ENCODE results near the gene LEMD1.

Gene LEMD1

GRCh38 chr1:205353191-205353590 is 68.7 kb downstream of the LEMD1 start:
- no peak for DNase-seq (ENCODE audit: low spot score)
- TF ChIP-seq, protein P1, sequence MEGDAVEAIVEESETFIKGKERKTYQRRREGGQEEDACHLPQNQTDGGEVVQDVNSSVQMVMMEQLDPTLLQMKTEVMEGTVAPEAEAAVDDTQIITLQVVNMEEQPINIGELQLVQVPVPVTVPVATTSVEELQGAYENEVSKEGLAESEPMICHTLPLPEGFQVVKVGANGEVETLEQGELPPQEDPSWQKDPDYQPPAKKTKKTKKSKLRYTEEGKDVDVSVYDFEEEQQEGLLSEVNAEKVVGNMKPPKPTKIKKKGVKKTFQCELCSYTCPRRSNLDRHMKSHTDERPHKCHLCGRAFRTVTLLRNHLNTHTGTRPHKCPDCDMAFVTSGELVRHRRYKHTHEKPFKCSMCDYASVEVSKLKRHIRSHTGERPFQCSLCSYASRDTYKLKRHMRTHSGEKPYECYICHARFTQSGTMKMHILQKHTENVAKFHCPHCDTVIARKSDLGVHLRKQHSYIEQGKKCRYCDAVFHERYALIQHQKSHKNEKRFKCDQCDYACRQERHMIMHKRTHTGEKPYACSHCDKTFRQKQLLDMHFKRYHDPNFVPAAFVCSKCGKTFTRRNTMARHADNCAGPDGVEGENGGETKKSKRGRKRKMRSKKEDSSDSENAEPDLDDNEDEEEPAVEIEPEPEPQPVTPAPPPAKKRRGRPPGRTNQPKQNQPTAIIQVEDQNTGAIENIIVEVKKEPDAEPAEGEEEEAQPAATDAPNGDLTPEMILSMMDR (conservative IDR thresholded peaks at IDR 0.05; ENCODE audit: low read depth): no peak
- ChIA-PET POLR2A (ENCODE audit: low non-redundant PET) (no interaction called here), CTCF (interaction anchor here (1.1 to 4.7 kb wide), 14 partner anchors 9 to 239 kb away, joined by 3 to 67 read pairs (median 6); no protein-coding TSS in a partner anchor)
- no peak overlapping the region for H3K27ac ChIP-seq

GRCh38 chr1:205351984-205352713 is 69.7 kb downstream of the LEMD1 start:
- H3K27ac ChIP-seq: peak overlapping the region; percentile 7; the same call in 1 of the 2 replicates
- DNase-seq (ENCODE audit: low spot score): peak; percentile 51
- ChIA-PET CTCF (interaction anchor here (0.6 to 4.7 kb wide), 9 partner anchors 9 to 240 kb away, joined by 3 to 67 read pairs (median 5); no protein-coding TSS in a partner anchor), POLR2A (ENCODE audit: low non-redundant PET) (no interaction called here)
- TF ChIP-seq, protein P1 (conservative IDR thresholded peaks at IDR 0.05; ENCODE audit: low read depth): no peak

GRCh38 chr1:205350691-205351141 is 71.1 kb downstream of the LEMD1 start:
- no peak for DNase-seq (ENCODE audit: low spot score)
- ChIA-PET POLR2A (ENCODE audit: low non-redundant PET) (no interaction called here), CTCF (interaction anchor here (0.7 to 4.6 kb wide), 8 partner anchors 15 to 241 kb away, joined by 3 to 40 read pairs (median 4); no protein-coding TSS in a partner anchor)
- no peak overlapping the region for H3K27ac ChIP-seq
- TF ChIP-seq, protein P1 (conservative IDR thresholded peaks at IDR 0.05; ENCODE audit: low read depth): no peak

- no peak for DNase-seq (ENCODE audit: low spot score)
- POLR2A ChIA-PET (ENCODE audit: low non-redundant PET): no interaction called here
- no peak overlapping the region for H3K27ac ChIP-seq
- TF ChIP-seq, protein P1 (conservative IDR thresholded peaks at IDR 0.05; ENCODE audit: low read depth): no peak
- CTCF ChIA-PET: interaction anchor here (0.7 to 4.6 kb wide), 8 partner anchors 14 to 179 kb away, joined by 3 to 40 read pairs (median 4); no protein-coding TSS in a partner anchor
Observed at GRCh38 chr1:205350124-205350523, 71.7 kb downstream of the LEMD1 start.

DNA sequence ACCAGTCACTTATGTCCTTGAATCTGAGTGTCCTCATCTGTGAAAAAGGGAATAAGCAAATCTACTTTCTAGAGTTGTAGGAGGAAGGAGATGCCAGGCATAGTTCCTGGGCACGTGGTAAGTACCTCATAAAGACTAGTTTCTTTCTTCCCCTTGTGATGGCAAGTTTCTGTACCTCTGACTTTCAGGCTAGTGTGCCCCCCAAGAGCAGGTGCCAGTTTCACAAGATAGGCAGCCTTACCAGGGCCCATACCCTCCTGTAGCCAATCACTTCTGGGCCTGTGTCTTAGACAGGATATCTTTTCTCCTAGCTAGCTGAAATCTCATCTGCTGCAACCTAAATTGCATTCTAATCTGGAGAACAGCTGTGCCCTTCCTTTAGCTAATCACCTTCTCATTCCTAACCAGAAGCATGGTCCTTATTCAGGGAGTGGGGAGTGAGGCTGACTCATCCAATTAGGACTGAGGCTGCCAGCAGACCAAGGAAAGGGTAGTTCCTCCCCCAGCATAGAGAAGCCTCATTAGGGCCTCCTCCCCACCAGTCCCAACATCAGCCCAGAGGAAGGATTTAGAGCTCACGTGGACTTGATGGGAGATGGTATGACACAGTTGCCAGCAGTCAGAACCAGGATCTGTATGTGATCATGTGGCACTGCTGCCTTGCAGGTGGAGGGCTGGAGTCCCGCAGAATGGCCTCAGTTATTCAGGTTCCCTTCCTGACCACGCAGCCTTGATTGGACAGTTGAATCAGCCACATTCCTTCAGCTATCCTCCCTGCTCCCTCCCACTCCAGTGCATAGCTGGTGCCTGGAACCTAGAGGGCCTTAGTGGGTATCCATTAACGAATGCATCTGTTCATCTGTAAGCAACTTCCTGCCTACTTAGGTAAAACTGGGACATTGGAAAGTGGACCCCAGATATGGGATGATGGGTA is 73.0 kb downstream of the LEMD1 start:
- no peak overlapping the region for H3K27ac ChIP-seq
- POLR2A ChIA-PET (ENCODE audit: low non-redundant PET): no interaction called here
- no peak for DNase-seq (ENCODE audit: low spot score)
- TF ChIP-seq, protein P1 (conservative IDR thresholded peaks at IDR 0.05; ENCODE audit: low read depth): no peak
- CTCF ChIA-PET: interaction anchor here (0.6 to 4.6 kb wide), 7 partner anchors 13 to 243 kb away, joined by 3 to 40 read pairs (median 4); no protein-coding TSS in a partner anchor

Measured in RWPE1 (cell line).